GM23338 (cell line): Measurements from ENCODE around the gene CACNG7. TPM values are rescaled to one million over a fixed set of nuclear protein-coding genes. Genes with fewer than 3 reads are reported as not detected.

Experiments used
- ATAC-seq: fragments of 200-7000 bp; cut with Tn5 transposase; 3 replicates; pipeline ENCODE4 v1.9.1; 2020
- DNase-seq: peaks from one replicate; pipeline ENCODE4 v3.0.0-alpha.2; 2015; ENCODE audit warnings: low spot score
- H2AFZ ChIP-seq: fragments of 200-600 bp; sonication (generic); 2 replicates; pipeline ENCODE4 v1.8.0; 2016; ENCODE audit warnings: antibody characterized with exemption, mild to moderate bottlenecking, moderate library complexity
- H3F3A ChIP-seq: fragments of 200-600 bp; sonication (generic); replicated peaks from 2 replicates; pipeline ENCODE4 v1.8.0; 2017; ENCODE audit warnings: antibody characterized with exemption, mixed run types, low read depth
- H3K27ac ChIP-seq: fragments of 200-600 bp; sonication (generic); 2 replicates; pipeline ENCODE4 v1.6.1; 2016; ENCODE audit warnings: low read depth
- H3K27me3 ChIP-seq: fragments of 200-600 bp; sonication (generic); 2 replicates; pipeline ENCODE4 v1.8.0; 2016; ENCODE audit warnings: mild to moderate bottlenecking, mixed run types, moderate library complexity; ENCODE audit not compliant: insufficient read depth
- H3K36me3 ChIP-seq: fragments of 200-600 bp; sonication (generic); 2 replicates; pipeline ENCODE4 v1.8.0; 2016; ENCODE audit warnings: mild to moderate bottlenecking; ENCODE audit not compliant: insufficient read depth
- H3K4me1 ChIP-seq: fragments of 200-600 bp; sonication (generic); 2 replicates; pipeline ENCODE4 v1.8.0; 2016; ENCODE audit warnings: mild to moderate bottlenecking, moderate library complexity; ENCODE audit not compliant: insufficient read depth
- H3K4me2 ChIP-seq: fragments of 200-600 bp; sonication (generic); 2 replicates; pipeline ENCODE4 v1.7.1; 2017; ENCODE audit warnings: mixed run types
- H3K4me3 ChIP-seq: fragments of 200-600 bp; sonication (generic); 2 replicates; pipeline ENCODE4 v1.6.1; 2016; ENCODE audit warnings: mixed run types
- H3K79me2 ChIP-seq: fragments of 200-600 bp; sonication (generic); replicated peaks from 2 replicates; pipeline ENCODE4 v1.8.0; 2017; ENCODE audit warnings: mild to moderate bottlenecking; ENCODE audit not compliant: insufficient read depth
- H3K9me2 ChIP-seq: fragments of 200-600 bp; sonication (generic); 2 replicates; pipeline ENCODE4 v1.8.0; 2017; ENCODE audit not compliant: insufficient read depth
- H4K20me1 ChIP-seq: fragments of 200-600 bp; sonication (generic); replicated peaks from 2 replicates; pipeline ENCODE4 v1.8.0; 2017; ENCODE audit warnings: mild to moderate bottlenecking; ENCODE audit not compliant: insufficient read depth
- H3K27ac Mint-ChIP-seq: 2 replicates; pipeline ENCODE4 v1.8.0; 2020; ENCODE audit warnings: inconsistent platforms, mild to moderate bottlenecking, moderate library complexity, mixed read lengths
- H3K27me3 Mint-ChIP-seq: 3 replicates; pipeline ENCODE4 v1.8.0; 2022; ENCODE audit warnings: low read depth, mild to moderate bottlenecking, moderate library complexity, mixed read lengths, inconsistent platforms; ENCODE audit not compliant: insufficient read depth, poor library complexity
- H3K36me3 Mint-ChIP-seq: 3 replicates; pipeline ENCODE4 v1.8.0; 2021; ENCODE audit warnings: low read depth, mild to moderate bottlenecking, inconsistent platforms, moderate library complexity, mixed read lengths
- H3K4me1 Mint-ChIP-seq: 3 replicates; pipeline ENCODE4 v1.8.0; 2020; ENCODE audit warnings: mild to moderate bottlenecking, inconsistent platforms, mixed read lengths
- H3K4me3 Mint-ChIP-seq: 3 replicates; pipeline ENCODE4 v1.8.0; 2021; ENCODE audit warnings: moderate library complexity, mild to moderate bottlenecking, inconsistent platforms, mixed read lengths
- H3K9me3 Mint-ChIP-seq: 3 replicates; pipeline ENCODE4 v1.8.0; 2020; ENCODE audit warnings: moderate library complexity, mild to moderate bottlenecking, inconsistent platforms, mixed read lengths
- CREB1 ChIP-seq: fragments of 250-450 bp; sonication (Bioruptor Pico); IDR thresholded peaks from 2 replicates; pipeline ENCODE4 v1.5.0; 2020; ENCODE audit warnings: low read depth, mild to moderate bottlenecking, moderate library complexity
- CTCF ChIP-seq, 2 experiments: fragments of 200-600 bp in 1 of 2; sonication (generic) in 1 of 2; conservative IDR thresholded peaks; 2 replicates each; pipeline versions ENCODE4 v1.5.1 to v1.6.1; 2016 to 2017; ENCODE audit warnings: antibody characterized with exemption in 2 of 2, low read depth in 2 of 2, mild to moderate bottlenecking in 2 of 2, moderate library complexity in 1 of 2
- ETS1 ChIP-seq: IDR thresholded peaks from 2 replicates; pipeline ENCODE4 v1.6.1; 2016; ENCODE audit warnings: antibody characterized with exemption
- EZH2 ChIP-seq: fragments of 200-600 bp; sonication (generic); IDR thresholded peaks from one replicate; pipeline ENCODE4 v1.8.0; 2017; ENCODE audit warnings: antibody characterized with exemption, mild to moderate bottlenecking, low read depth; ENCODE audit not compliant: unreplicated experiment
- EZH2phosphoT487 ChIP-seq: fragments of 200-600 bp; sonication (generic); IDR thresholded peaks from one replicate; pipeline ENCODE4 v1.8.1; 2018; ENCODE audit warnings: antibody characterized with exemption; ENCODE audit not compliant: unreplicated experiment
- JUNB ChIP-seq: IDR thresholded peaks from one replicate; pipeline ENCODE4 v1.6.1; 2016; ENCODE audit warnings: antibody characterized with exemption; ENCODE audit not compliant: unreplicated experiment
- NANOG ChIP-seq: IDR thresholded peaks from 2 replicates; pipeline ENCODE4 v1.6.1; 2016; ENCODE audit warnings: antibody characterized with exemption, borderline replicate concordance
- POLR2AphosphoS5 ChIP-seq: IDR thresholded peaks from 2 replicates; pipeline ENCODE4 v1.6.1; 2016; ENCODE audit warnings: antibody characterized with exemption, low read depth
- STAT1 ChIP-seq: IDR thresholded peaks from one replicate; pipeline ENCODE4 v1.6.1; 2016; ENCODE audit warnings: antibody characterized with exemption; ENCODE audit not compliant: unreplicated experiment
- ZNF114 ChIP-seq: fragments of 250-450 bp; sonication (Bioruptor Pico); IDR thresholded peaks from 2 replicates; pipeline ENCODE4 v1.5.0; 2020; ENCODE audit warnings: mild to moderate bottlenecking, moderate library complexity
- ZNF331 ChIP-seq: fragments of 250-450 bp; sonication (Bioruptor Pico); IDR thresholded peaks from 2 replicates; pipeline ENCODE4 v1.5.0; 2020; ENCODE audit warnings: low read depth, mild to moderate bottlenecking, moderate library complexity
- ZNF462 ChIP-seq: fragments of 250-450 bp; sonication (Bioruptor Pico); IDR thresholded peaks from 2 replicates; pipeline ENCODE4 v1.5.0; 2020; ENCODE audit warnings: mild to moderate bottlenecking, moderate library complexity
- polyA plus RNA-seq: library from polyadenylated mRNA; unstranded; fragments of >200 nt; fragmentation: Nextera tagmentation; extraction: Ambion mirVana; gene quantifications from 2 replicates; pipeline ENCODE4 v1.2.1, GENCODE V29; 2016
- total RNA-seq: library from RNA; depleted of rRNA; stranded (reverse); fragments of >200 nt; shearing (Covaris generic); gene quantifications from 2 replicates; pipeline ENCODE4 v1.2.3, GENCODE V29; 2014

The CACNG7 gene
- total and polyA plus RNA-seq, 2 experiments from 2014 or later = 9.8 to 15.6 TPM

- H2AFZ ChIP-seq = no peak overlapping the region
- Mint-ChIP-seq H3K4me3 (peak overlapping the region; percentile 73; the same call in 1 of the 3 replicates), H3K36me3 (peaks cover 13% of the 10 kb centered on the region), H3K27me3 (peaks cover 18% of the 10 kb centered on the region), H3K27ac (no peak overlapping the region), H3K4me1 (peaks cover 31% of the 10 kb centered on the region), H3K9me3 (no peaks in the 10 kb centered on the region)
- DNase-seq (no peak), ATAC-seq (no peak)
- no peaks in the 10 kb centered on the region for H3K36me3 ChIP-seq
- no peaks in the 10 kb centered on the region for H3K79me2 ChIP-seq
- no peaks in the 10 kb centered on the region for H3K9me2 ChIP-seq
- H3K27me3 ChIP-seq = no peaks in the 10 kb centered on the region
- 0 out of 2 replicates have a peak overlapping the region, but pooled peaks have one; percentile 48 for H3K27ac ChIP-seq
- H4K20me1 ChIP-seq = no peaks in the 10 kb centered on the region
- H3K4me2 ChIP-seq = peak overlapping the region; percentile 87
- peaks cover 21% of the 10 kb centered on the region for H3F3A ChIP-seq
- TF ChIP-seq POLR2AphosphoS5 (peak; percentile 5; the same call in 1 of the 2 replicates), NANOG (no peak), JUNB (no peak)
- peak overlapping the region; percentile 58; the same call in 1 of the 2 replicates for H3K4me3 ChIP-seq
- H3K4me1 ChIP-seq = peaks cover 16% of the 10 kb centered on the region
These were observed 35.3 kb downstream of the CACNG7 start for GRCh38 chr19:53944416-53944815.

- no peak overlapping the region; the same call in 1 of the 2 replicates for H3K27ac ChIP-seq
- H3K27me3 ChIP-seq = no peaks in the 10 kb centered on the region
- Mint-ChIP-seq H3K27me3 (peaks cover 18% of the 10 kb centered on the region), H3K4me3 (peak overlapping the region; percentile 73; the same call in 1 of the 3 replicates), H3K9me3 (no peaks in the 10 kb centered on the region), H3K36me3 (peaks cover 8% of the 10 kb centered on the region), H3K27ac (no peak overlapping the region), H3K4me1 (peaks cover 31% of the 10 kb centered on the region)
- no peaks in the 10 kb centered on the region for H4K20me1 ChIP-seq
- no peaks in the 10 kb centered on the region for H3K79me2 ChIP-seq
- no peaks in the 10 kb centered on the region for H3K36me3 ChIP-seq
- no peaks in the 10 kb centered on the region for H3K9me2 ChIP-seq
- no peak overlapping the region for H2AFZ ChIP-seq
- H3K4me1 ChIP-seq = peaks cover 16% of the 10 kb centered on the region
- H3K4me2 ChIP-seq = peak overlapping the region; percentile 87
- peaks cover 21% of the 10 kb centered on the region for H3F3A ChIP-seq
- H3K4me3 ChIP-seq = peak overlapping the region; percentile 42; the same call in 1 of the 2 replicates
- ATAC-seq (no peak), DNase-seq (no peak)
- TF ChIP-seq ZNF114 (CRISPR knock-in tag) = no peak
- no peak for TF ChIP-seq POLR2AphosphoS5
- no peak for TF ChIP-seq CREB1 (CRISPR knock-in tag)
- no peak for TF ChIP-seq ZNF331 (CRISPR knock-in tag)
- TF ChIP-seq EZH2 = no peak
- TF ChIP-seq EZH2phosphoT487 = no peak
- no peak for TF ChIP-seq STAT1
- no peak for TF ChIP-seq ZNF462 (CRISPR knock-in tag)
- TF ChIP-seq ETS1 = no peak
- TF ChIP-seq NANOG = no peak
- TF ChIP-seq CTCF (conservative IDR thresholded peaks at IDR 0.05; ENCODE audit: low read depth in 2 of 2) = no peak
These were observed 35.9 kb downstream of the CACNG7 start for GRCh38 chr19:53944933-53945332.
